ENCODE results near the gene CRADD.

DNA sequence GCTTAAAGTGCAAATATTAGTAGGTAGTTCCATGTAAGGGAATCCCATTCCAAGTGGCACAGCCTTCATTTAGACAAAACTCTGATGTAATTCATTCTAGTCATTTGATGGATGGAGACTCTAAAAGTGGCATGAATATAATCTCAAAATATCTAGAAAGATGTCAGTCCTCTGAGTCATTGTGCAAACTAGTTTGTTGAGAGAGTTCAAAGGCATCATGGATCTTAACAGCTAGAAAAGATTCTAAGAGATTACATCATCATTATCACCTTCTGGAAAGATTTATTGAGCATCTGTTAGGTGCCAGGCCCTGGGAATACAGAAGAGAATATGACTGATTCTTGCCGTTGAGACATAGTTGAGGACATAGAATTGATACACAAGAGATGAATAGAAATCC is 30.7 kb downstream of the CRADD start:
- TF ChIP-seq POLR2A (IDR thresholded peaks at IDR 0.05; ENCODE audit: low read depth, low read length) (no peak), TAF1 (IDR thresholded peaks at IDR 0.05; ENCODE audit: borderline replicate concordance, low read depth, low read length) (no peak), POLR2AphosphoS5 (IDR thresholded peaks at IDR 0.05; ENCODE audit: low read depth, low read length) (no peak)

All from GM12892 (cell line).